Right lobe of liver (tissue), 6 donors: Measurements from ENCODE around the gene GASK1B. TPM values are rescaled to one million over a fixed set of nuclear protein-coding genes. Genes with fewer than 3 reads are reported as not detected.

Experiments used
- ATAC-seq, 4 donors: fragments of 200-7000 bp; cut with Tn5 transposase; one replicate each; pipeline ENCODE4 v1.9.1; 2020; ENCODE audit warnings: mild to moderate bottlenecking in 4 of 4, moderate library complexity in 4 of 4
- DNase-seq, 3 donors: peaks; one replicate each; pipeline ENCODE4 v3.0.0-alpha.2; 2020
- H3K27ac ChIP-seq, 3 donors: fragments of 200-600 bp; one replicate each; pipeline ENCODE4 v1.8.0; 2022
- H3K27me3 ChIP-seq, 2 donors: fragments of 200-600 bp; one replicate each; pipeline ENCODE4 v1.8.0; 2022
- H3K36me3 ChIP-seq, 4 donors: fragments of 200-600 bp; sonication (generic) in 1 of 4; one replicate each; pipeline versions ENCODE4 v1.5.1 to v1.8.0; 2017 to 2022; ENCODE audit warnings: control low read depth in 1 of 4
- H3K4me1 ChIP-seq, 4 donors: fragments of 200-600 bp; sonication (generic) in 1 of 4; one replicate each; pipeline versions ENCODE4 v1.5.1 to v1.8.0; 2017 to 2022; ENCODE audit warnings: control low read depth in 1 of 4
- H3K4me3 ChIP-seq, 3 donors: fragments of 200-600 bp; one replicate each; pipeline ENCODE4 v1.8.0; 2022
- H3K9me3 ChIP-seq, 4 donors: fragments of 200-600 bp; sonication (generic) in 1 of 4; one replicate each; pipeline versions ENCODE4 v1.5.1 to v1.8.0; 2017 to 2022; ENCODE audit warnings: control low read depth in 1 of 4
- CTCF ChIP-seq, 4 donors: fragments of 200-600 bp in 3 of 4; fragments of 450-650 bp in 1 of 4; IDR thresholded peaks; one replicate each; pipeline versions ENCODE4 v1.5.1 to v1.8.0; 2016 to 2022; ENCODE audit warnings: antibody characterized with exemption in 4 of 4, mild to moderate bottlenecking in 2 of 4
- POLR2A ChIP-seq: fragments of 450-650 bp; IDR thresholded peaks from one replicate; pipeline ENCODE4 v1.6.1; 2017; ENCODE audit warnings: antibody characterized with exemption, mild to moderate bottlenecking
- WGBS: methylation state at CpG from one replicate; pipeline ENCODE4 v1.1.6; 2018; ENCODE audit warnings: low coverage, low lambda C conversion rate; ENCODE audit not compliant: insufficient coverage; ENCODE audit errors: missing lambda C conversion rate; 5-methylcytosine and 5-hydroxymethylcytosine counted together
- intact Hi-C, 2 donors: fragments of 100-400 bp; cut with DNase I; formaldehyde crosslinking; loops; one replicate each; pipeline versions ENCODE4 v1.11.2 to v1.14.1; 2022
- total RNA-seq, 6 experiments: library from RNA; depleted of rRNA in 2 of 6; stranded (reverse); fragments of >200 nt in 2 of 6; fragmentation: NEBNext Ultra II Directional in 3 of 6; extraction: Animal tissue kit (Norgen Biotek cat#: 25700) in 3 of 6; gene quantifications; one replicate each; pipeline versions ENCODE4 v1.1.0 to v1.2.4, GENCODE V29; 2016 to 2023
- donor health status: DM: no; HTN: yes; CAD: no.
- donor health status: DM: no; HTN: no; CAD: no.
- donor health status: DM: no; HTN: no; CAD: no.
- donor health status: DM: no; HTN: yes; CAD: no.
- donor health status: DM: no; HTN: yes; CAD: no.

Gene GASK1B
- total RNA-seq, 6 experiments from 2014 or later, result 2.7 to 7.0 (median 4.1) TPM

- no peaks in the 10 kb centered on the region for H3K4me1 ChIP-seq
- intact Hi-C loops, result no loop called here
- 99% methylated on average over 3 of the region's 3 CpGs for WGBS
- no peak for DNase-seq
- no peak overlapping the region for H3K4me3 ChIP-seq
- H3K27ac ChIP-seq, result no peak overlapping the region
- TF ChIP-seq POLR2A (no peak), CTCF (IDR thresholded peaks at IDR 0.05) (no peak)
- no peaks in the 10 kb centered on the region for H3K36me3 ChIP-seq
- no peaks in the 10 kb centered on the region for H3K9me3 ChIP-seq
- ATAC-seq, result no peak
- H3K27me3 ChIP-seq, result no peaks in the 10 kb centered on the region
These were observed 31.1 kb upstream of the GASK1B start for GRCh38 chr4:158203929-158204328.

DNA sequence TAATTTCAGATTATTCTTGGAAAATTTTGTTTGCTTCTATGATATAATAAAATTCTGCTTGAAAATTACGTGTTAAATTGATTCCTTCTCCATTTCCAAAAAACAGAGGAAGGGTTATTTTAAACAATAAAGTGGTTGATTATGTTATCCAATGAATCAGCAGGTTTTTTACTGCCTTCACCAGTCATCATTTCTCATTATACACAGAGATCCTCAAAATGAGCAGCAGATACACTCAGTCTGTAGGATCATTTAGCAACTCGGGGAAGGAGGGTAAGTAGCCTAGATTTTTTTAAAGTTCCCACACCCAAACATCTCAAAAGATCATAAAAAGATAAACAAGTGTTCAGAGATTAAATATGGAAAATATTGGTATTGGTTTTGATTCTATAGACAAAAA is 30.6 kb upstream of the GASK1B start:
- intact Hi-C loops, result no loop called here
- no peak for ATAC-seq
- DNase-seq, result no peak
- H3K9me3 ChIP-seq, result no peaks in the 10 kb centered on the region
- TF ChIP-seq CTCF (IDR thresholded peaks at IDR 0.05) (no peak), POLR2A (no peak)
- no peak overlapping the region for H3K27ac ChIP-seq
- WGBS, result 38% methylated on average over 2 of the region's 2 CpGs
- no peaks in the 10 kb centered on the region for H3K36me3 ChIP-seq
- no peaks in the 10 kb centered on the region for H3K4me1 ChIP-seq
- H3K27me3 ChIP-seq, result no peaks in the 10 kb centered on the region
- H3K4me3 ChIP-seq, result no peak overlapping the region

DNA sequence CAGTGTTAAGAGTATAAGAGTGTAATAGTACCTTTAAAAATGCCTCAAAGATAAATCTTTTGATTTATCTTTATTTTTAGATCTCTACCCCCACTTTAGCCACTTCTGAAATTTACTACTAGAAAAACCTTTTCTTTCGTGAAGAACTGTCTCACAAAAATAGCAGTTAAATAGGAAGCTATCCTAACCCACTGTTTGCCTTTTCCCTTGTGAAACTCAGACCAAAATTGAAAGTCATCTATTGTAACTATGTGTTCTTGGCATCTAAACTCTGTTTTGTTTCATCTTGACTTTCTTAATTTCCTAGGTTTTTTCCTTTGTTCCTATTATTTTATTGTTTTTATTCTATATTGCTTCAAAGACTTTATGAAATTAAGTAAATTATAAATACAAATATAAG is 29.7 kb upstream of the GASK1B start:
- H3K27me3 ChIP-seq, result no peaks in the 10 kb centered on the region
- no peaks in the 10 kb centered on the region for H3K36me3 ChIP-seq
- no peak for ATAC-seq
- no peaks in the 10 kb centered on the region for H3K4me1 ChIP-seq
- intact Hi-C loops, result no loop called here
- TF ChIP-seq POLR2A (no peak), CTCF (IDR thresholded peaks at IDR 0.05) (no peak)
- WGBS, result 20% methylated on average over 1 of the region's 1 CpG
- no peak overlapping the region for H3K27ac ChIP-seq
- DNase-seq, result no peak
- H3K9me3 ChIP-seq, result no peaks in the 10 kb centered on the region
- H3K4me3 ChIP-seq, result no peak overlapping the region

DNA sequence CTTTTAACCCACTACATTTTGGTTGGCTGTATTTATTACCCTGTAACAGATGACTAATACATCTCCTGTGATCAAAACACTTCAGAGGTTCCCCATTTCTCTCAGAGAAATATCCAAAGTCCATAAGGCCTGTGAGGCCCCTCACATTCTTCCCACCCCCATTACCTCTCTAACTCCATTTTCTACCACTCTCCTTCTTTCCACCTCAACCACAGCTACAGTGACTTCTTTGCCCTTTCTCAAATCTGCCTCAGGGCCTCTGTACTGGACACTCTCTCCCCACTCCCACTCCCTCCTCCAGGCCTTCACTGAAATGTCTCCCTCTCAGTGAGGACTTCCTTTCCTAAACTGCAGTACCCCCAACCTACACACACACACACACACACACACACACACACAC is 29.1 kb upstream of the GASK1B start:
- Histone ChIP-seq H3K4me1 (no peaks in the 10 kb centered on the region), H3K36me3 (no peaks in the 10 kb centered on the region), H3K27me3 (no peaks in the 10 kb centered on the region), H3K4me3 (no peak overlapping the region), H3K27ac (no peak overlapping the region), H3K9me3 (no peaks in the 10 kb centered on the region)
- no peak for DNase-seq
- no peak for TF ChIP-seq POLR2A
- no peak for TF ChIP-seq CTCF (IDR thresholded peaks at IDR 0.05)
- no peak for ATAC-seq
- intact Hi-C loops, result no loop called here

- TF ChIP-seq CTCF (IDR thresholded peaks at IDR 0.05), result no peak
- TF ChIP-seq POLR2A, result no peak
- intact Hi-C loops, result no loop called here
- H3K4me1 ChIP-seq, result no peaks in the 10 kb centered on the region
- no peaks in the 10 kb centered on the region for H3K9me3 ChIP-seq
- WGBS, result 88% methylated on average over 2 of the region's 4 CpGs
- no peak overlapping the region for H3K27ac ChIP-seq
- ATAC-seq (no peak), DNase-seq (no peak)
- no peaks in the 10 kb centered on the region for H3K36me3 ChIP-seq
- H3K27me3 ChIP-seq, result no peaks in the 10 kb centered on the region
- H3K4me3 ChIP-seq, result no peak overlapping the region
These were observed 28.5 kb upstream of the GASK1B start for GRCh38 chr4:158201322-158201721.
